Ramos (cell line): ENCODE results near the gene COL9A3.

ENCODE experiments used
- in situ Hi-C: fragments of 300-500 bp; cut with MboI; formaldehyde crosslinking; loops from one replicate; pipeline ENCODE4 v1.14.3; 2022; ENCODE audit warnings: low sequenced_read_pairs; ENCODE audit not compliant: unreplicated experiment

Gene COL9A3

DNA sequence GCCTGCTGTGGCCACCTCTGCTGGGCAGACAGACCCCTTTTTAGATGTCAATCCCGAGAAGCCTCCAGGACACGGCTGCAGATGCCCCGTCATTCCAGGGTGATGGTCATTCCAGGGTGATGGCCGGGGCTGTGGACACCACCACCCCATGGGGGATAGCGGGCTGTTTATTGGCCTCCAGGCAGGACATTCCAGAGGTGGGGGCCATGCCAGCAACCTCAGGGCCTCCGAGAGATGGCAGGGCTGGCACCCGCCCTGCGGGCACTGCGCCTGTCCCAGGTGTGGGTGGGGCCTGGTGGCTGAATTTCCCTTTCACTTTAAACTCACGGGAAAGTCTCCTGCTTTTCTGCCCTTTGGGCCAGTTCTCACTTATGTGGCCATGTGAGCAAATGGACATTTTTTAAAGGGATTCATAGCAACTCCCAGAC is 14.5 kb downstream of the COL9A3 start:
- in situ Hi-C loops = no loop called here

DNA sequence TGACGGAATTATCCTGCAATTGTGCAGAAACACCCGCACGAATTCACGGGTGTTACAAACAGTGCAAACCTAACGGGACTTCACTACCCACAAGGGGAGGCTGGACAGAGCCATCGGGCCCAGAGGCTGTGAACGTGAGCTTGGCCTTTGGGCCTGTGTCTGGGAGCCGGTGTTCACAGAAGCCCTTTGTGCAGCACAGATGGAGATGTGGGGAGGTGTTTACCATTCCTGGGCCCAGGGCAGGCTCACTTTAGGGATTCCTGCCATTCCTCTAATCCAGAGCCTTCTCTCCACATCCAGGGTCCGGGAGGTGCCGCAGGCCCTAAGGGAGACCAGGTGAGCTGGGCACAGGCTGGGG is 15.0 kb downstream of the COL9A3 start:
- in situ Hi-C loops = no loop called here

- in situ Hi-C loops = no loop called here
Observed at GRCh38 chr20:62832212-62832922, 15.5 kb downstream of the COL9A3 start.

GRCh38 chr20:62832951-62833391 is 16.1 kb downstream of the COL9A3 start:
- in situ Hi-C loops = no loop called here

DNA sequence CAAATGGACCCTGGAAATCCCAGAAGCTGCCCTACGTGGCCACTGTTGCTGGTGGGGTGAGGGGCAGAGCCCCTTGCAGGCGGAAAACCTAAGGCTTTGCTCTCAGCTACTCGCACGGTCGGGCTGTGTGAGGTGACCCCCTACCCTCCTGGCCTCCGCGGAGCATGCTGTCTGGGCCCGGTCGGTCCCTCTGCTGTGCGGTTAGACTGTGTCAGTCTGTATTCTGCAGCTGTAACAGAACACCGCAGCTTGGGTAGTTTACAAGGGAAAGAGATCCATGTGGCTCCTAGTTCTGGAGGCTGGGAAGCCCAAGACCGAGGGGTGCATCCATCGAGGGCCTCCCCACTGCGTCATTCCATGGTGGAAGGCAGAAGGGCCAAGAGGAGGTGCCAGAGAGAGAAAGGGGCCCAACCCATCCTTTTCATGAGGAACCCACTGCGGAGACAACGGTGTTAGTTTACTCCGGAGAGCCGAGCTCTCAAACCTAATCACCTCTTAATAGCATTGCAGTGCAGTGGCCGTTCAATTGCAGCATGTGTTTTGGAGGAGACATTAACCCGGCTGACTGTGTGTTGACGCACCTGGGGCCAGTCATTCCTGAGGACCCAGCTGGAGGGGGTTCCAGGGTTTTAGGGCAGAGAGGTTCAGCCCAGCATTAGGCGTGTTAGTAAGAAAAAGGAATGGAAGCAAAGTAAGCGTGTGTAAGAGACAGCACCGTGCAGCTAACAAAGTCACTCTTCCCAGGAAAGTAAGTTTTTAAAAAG is 18.3 kb downstream of the COL9A3 start:
- in situ Hi-C loops = no loop called here

- in situ Hi-C loops = no loop called here
Observed at GRCh38 chr20:62835931-62836861, 19.3 kb downstream of the COL9A3 start.

- in situ Hi-C loops = no loop called here
Observed at GRCh38 chr20:62836967-62837490, 20.2 kb downstream of the COL9A3 start.

GRCh38 chr20:62837790-62838127 is 20.9 kb downstream of the COL9A3 start:
- in situ Hi-C loops = no loop called here

GRCh38 chr20:62838128-62838891 is 21.5 kb downstream of the COL9A3 start:
- in situ Hi-C loops = no loop called here

DNA sequence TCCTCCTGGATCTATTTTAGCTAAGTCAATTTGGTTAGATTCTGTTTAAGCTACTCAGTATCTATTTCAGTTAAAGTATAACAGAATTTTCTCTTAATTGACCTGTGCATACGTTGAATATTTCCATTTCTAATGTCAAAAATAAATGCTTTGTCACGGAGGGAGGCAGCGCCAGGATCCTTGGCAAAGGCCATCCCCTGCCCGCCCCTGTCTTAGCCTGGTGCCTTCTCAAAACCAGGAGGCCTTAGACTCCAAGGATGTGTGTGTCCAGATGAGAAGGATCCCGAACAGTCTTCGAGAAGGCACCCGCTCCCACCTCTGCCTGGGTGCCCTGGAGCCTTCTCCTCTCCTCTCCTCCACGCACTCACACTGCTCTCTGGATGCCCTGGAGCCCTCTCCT is 22.4 kb downstream of the COL9A3 start:
- in situ Hi-C loops = no loop called here

DNA sequence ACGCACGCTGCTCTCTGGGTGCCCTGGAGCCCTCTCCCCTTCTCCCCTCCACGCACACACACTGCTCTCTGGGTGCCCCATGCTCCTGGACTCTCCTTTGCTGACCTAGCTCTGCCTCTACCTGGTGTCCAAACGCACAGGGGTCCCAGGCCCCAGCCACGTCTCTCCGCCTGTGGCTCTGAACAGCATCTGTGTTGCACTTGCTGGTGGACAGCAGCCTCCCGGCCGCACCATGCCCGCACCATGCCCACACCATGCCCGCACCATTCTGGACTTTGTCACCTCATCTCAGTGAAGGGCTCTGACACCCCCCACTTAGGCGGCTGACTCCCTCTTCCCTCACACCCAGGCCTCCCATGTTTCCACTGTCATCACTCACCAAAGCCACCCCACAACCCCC is 23.0 kb downstream of the COL9A3 start:
- in situ Hi-C loops = no loop called here

DNA sequence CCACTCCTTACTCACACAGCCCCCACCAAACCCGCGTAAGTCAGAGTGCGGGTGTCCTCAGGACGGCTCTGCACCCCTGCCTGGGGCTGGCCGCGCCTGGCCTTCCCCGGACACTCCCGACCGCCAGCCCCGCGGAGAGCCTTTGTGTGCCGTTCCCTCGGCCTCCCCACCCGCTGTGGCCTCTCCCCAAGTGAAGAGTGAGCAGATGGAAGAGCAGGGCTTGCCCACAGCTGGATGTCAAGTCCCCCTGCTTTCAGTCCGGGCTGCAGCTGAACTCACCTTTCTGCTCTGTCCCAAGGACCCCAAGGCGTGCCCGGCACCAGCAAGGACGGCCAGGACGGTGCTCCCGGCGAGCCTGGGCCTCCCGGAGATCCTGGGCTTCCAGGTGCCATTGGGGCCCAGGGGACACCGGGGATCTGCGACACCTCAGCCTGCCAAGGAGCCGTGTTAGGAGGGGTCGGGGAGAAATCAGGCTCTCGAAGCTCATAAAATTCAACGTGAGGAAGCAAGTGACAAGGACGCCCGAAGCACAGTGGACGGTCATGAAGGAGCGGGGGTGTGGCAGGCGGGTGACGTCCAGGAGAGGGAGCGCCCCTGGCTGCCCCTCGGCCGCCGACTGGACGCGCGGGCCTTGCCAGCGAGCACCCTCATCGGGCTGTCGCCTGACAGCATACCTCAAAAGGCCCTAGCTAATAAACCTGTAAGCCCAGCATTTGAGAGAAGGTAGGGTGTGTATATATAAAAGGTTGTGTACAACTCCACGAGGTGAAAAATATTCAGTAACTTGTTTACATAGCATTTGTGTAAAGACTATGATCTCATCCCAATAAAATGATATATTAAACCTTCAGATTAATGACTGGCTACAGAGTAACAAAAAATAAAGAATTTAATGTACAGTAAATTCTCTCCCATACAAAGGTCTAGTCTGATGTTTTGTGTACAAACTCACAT is 23.7 kb downstream of the COL9A3 start:
- in situ Hi-C loops = no loop called here

GRCh38 chr20:62841705-62842212 is 24.9 kb downstream of the COL9A3 start:
- in situ Hi-C loops = no loop called here

- in situ Hi-C loops = no loop called here
Observed at GRCh38 chr20:62843656-62844055, 26.8 kb downstream of the COL9A3 start.

- in situ Hi-C loops = no loop called here
Observed at GRCh38 chr20:62844182-62844581, 27.3 kb downstream of the COL9A3 start.

DNA sequence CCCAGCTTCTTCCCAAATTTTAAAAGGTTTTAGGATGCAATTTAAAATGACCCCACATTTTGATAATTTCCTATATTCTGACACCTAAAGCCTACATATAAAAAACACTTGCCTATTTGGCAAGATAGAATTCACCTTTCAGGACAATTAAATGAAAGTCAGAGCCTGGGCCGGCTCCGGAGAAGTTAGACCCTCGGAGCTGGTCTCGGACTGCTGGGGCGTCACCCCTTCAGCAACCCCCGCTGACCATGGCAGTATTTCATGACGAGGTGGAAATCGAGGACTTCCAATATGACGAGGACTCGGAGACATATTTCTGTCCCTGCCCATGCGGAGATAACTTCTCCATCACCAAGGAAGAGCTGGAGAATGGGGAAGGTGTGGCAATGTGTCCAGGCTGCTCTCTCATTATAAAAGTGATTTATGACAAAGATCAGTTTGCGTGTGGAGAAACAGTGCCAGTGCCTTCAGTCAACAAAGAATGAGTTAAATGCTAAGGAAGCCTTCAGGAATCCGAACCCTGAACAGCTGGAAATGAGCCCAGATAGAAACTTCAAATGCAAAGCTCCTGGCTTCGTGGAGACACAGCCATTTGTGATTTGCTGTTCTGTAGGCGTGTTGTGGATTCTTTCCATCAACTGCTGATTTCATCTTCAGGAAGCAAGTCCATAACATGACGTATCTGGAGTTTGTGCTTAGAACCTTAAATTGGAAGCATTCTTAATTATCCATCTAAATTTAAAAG is 28.7 kb downstream of the COL9A3 start:
- in situ Hi-C loops = no loop called here

GRCh38 chr20:62846166-62846890 is 29.5 kb downstream of the COL9A3 start:
- in situ Hi-C loops = no loop called here
